Measurements from ENCODE around the gene IGF2R. TPM values are rescaled to one million over a fixed set of nuclear protein-coding genes. Genes with fewer than 3 reads are reported as not detected.

Gene IGF2R
- total and polyA plus RNA-seq, 2 donors (not counting 1 experiment from before 2014, with no cell fraction given), result 9.5 to 53.3 TPM

- Mint-ChIP-seq H3K4me1 (peaks cover 50% of the 10 kb centered on the region), H3K27ac (no peak overlapping the region), H3K27me3 (no peaks in the 10 kb centered on the region), H3K4me3 (peak overlapping the region; percentile 92), H3K9me3 (ENCODE audit: insufficient read depth) (no peaks in the 10 kb centered on the region)
- Histone ChIP-seq H3K9ac (ENCODE audit: low read length) (no peak overlapping the region), H3K4me3 (ENCODE audit: control extremely low read depth in 1 of 5, extremely low read depth in 1 of 5, insufficient read depth in 1 of 5, low read depth in 2 of 5, low read length in 4 of 5) (peak overlapping the region in 1 of 5 experiments; percentile 54), H4K20me1 (ENCODE audit: control insufficient read depth, insufficient read depth, low read length, poor library complexity, severe bottlenecking) (peaks cover 53% of the 10 kb centered on the region), H3K27ac (ENCODE audit: low read length in 2 of 2) (no peak overlapping the region), H3K9me3 (ENCODE audit: control extremely low read depth in 1 of 3, control insufficient read depth in 2 of 3, insufficient read depth in 1 of 3, low read length in 2 of 3) (no peaks in the 10 kb centered on the region), H3K4me1 (ENCODE audit: control insufficient read depth in 2 of 2, insufficient read depth in 2 of 2, low read length in 2 of 2) (peaks cover 12 to 25% of the 10 kb centered on the region in 2 donors), H3K79me2 (ENCODE audit: control insufficient read depth, insufficient read depth, low read length) (peaks cover 64% of the 10 kb centered on the region), H3K36me3 (replicated peaks in 1 of 2; ENCODE audit: control extremely low read depth in 1 of 2, control insufficient read depth in 1 of 2, extremely low read depth in 1 of 2, insufficient read depth in 2 of 2, low read length in 1 of 2) (no peaks in the 10 kb centered on the region), H3K4me2 (replicated peaks; ENCODE audit: low read depth, low read length, poor library complexity, severe bottlenecking) (peak overlapping the region; percentile 89), H3K27me3 (replicated peaks in 1 of 4; ENCODE audit: control extremely low read depth in 1 of 4, control insufficient read depth in 3 of 4, insufficient read depth in 4 of 4, low read length in 3 of 4) (no peaks in the 10 kb centered on the region), H2AFZ (ENCODE audit: insufficient read depth, low read depth, low read length, poor library complexity, severe bottlenecking) (no peak overlapping the region)
- intact Hi-C loops (cut with micrococcal nuclease), result loop anchor here (5.0 kb wide), 1 partner anchor 57 kb away; no protein-coding TSS in a partner anchor
- TF ChIP-seq EZH2 (IDR thresholded peaks at IDR 0.05; ENCODE audit: borderline replicate concordance, insufficient read depth, low read depth, low read length, poor library complexity, severe bottlenecking) (no peak), CTCF (IDR thresholded peaks at IDR 0.05) (no peak)
- 98% methylated on average over 11 of the region's 18 CpGs for WGBS (ENCODE audit: insufficient coverage)
- POLR2A ChIA-PET, result no interaction called here
- no peak for ATAC-seq (ENCODE audit: low read depth)
- no peak for DNase-seq
- CTCF ChIA-PET, result no interaction called here
These were observed 1.8 kb downstream of the IGF2R start for GRCh38 chr6:159970659-159971063.

GRCh38 chr6:159971341-159972178, 2.7 kb downstream of the IGF2R start:
- H3K4me2 ChIP-seq (replicated peaks; ENCODE audit: low read depth, low read length, poor library complexity, severe bottlenecking), result no peak overlapping the region
- peaks cover 12 to 25% of the 10 kb centered on the region in 2 donors for H3K4me1 ChIP-seq (ENCODE audit: control insufficient read depth in 2 of 2, insufficient read depth in 2 of 2, low read length in 2 of 2)
- H3K4me1 Mint-ChIP-seq, result peaks cover 53% of the 10 kb centered on the region
- peaks cover 73% of the 10 kb centered on the region for H3K79me2 ChIP-seq (ENCODE audit: control insufficient read depth, insufficient read depth, low read length)
- no peak overlapping the region for H2AFZ ChIP-seq (ENCODE audit: insufficient read depth, low read depth, low read length, poor library complexity, severe bottlenecking)
- ChIA-PET CTCF (no interaction called here), POLR2A (no interaction called here)
- peak overlapping the region; percentile 63 for H3K4me3 Mint-ChIP-seq
- ATAC-seq (ENCODE audit: low read depth), result no peak
- no peaks in the 10 kb centered on the region for H3K27me3 ChIP-seq (replicated peaks in 1 of 4; ENCODE audit: control extremely low read depth in 1 of 4, control insufficient read depth in 3 of 4, insufficient read depth in 4 of 4, low read length in 3 of 4)
- H3K27ac Mint-ChIP-seq, result no peak overlapping the region
- no peaks in the 10 kb centered on the region for H3K27me3 Mint-ChIP-seq
- H3K4me3 ChIP-seq (ENCODE audit: control extremely low read depth in 1 of 5, extremely low read depth in 1 of 5, insufficient read depth in 1 of 5, low read depth in 2 of 5, low read length in 4 of 5), result no peak overlapping the region
- H3K9ac ChIP-seq (ENCODE audit: low read length), result no peak overlapping the region
- intact Hi-C loops (cut with micrococcal nuclease), result loop anchor here (2.0 to 5.0 kb wide), 2 partner anchors 56 to 181 kb away; partner anchors contain the start of gene MRPL18
- no peak for DNase-seq
- no peak overlapping the region for H3K27ac ChIP-seq (ENCODE audit: low read length in 2 of 2)
- no peak for TF ChIP-seq EZH2 (IDR thresholded peaks at IDR 0.05; ENCODE audit: borderline replicate concordance, insufficient read depth, low read depth, low read length, poor library complexity, severe bottlenecking)
- TF ChIP-seq CTCF (IDR thresholded peaks at IDR 0.05), result no peak
- no peaks in the 10 kb centered on the region for H3K36me3 ChIP-seq (replicated peaks in 1 of 2; ENCODE audit: control extremely low read depth in 1 of 2, control insufficient read depth in 1 of 2, extremely low read depth in 1 of 2, insufficient read depth in 2 of 2, low read length in 1 of 2)
- H3K9me3 Mint-ChIP-seq (ENCODE audit: insufficient read depth), result no peaks in the 10 kb centered on the region
- H3K9me3 ChIP-seq (ENCODE audit: control extremely low read depth in 1 of 3, control insufficient read depth in 2 of 3, insufficient read depth in 1 of 3, low read length in 2 of 3), result no peaks in the 10 kb centered on the region
- peaks cover 55% of the 10 kb centered on the region for H4K20me1 ChIP-seq (ENCODE audit: control insufficient read depth, insufficient read depth, low read length, poor library complexity, severe bottlenecking)
- 88% methylated on average over 7 of the region's 12 CpGs for WGBS (ENCODE audit: insufficient coverage)
